HG03575 (cell line): ENCODE measurements around the gene MAP3K2.

Experiments
- ATAC-seq: cut with Tn5 transposase; IDR thresholded peaks from one replicate; pipeline ENCODE4 v1.9.1; 2021; ENCODE audit not compliant: unreplicated experiment, insufficient number of reproducible peaks, low FRiP score; ENCODE audit errors: extremely low read depth

Gene MAP3K2, protein sequence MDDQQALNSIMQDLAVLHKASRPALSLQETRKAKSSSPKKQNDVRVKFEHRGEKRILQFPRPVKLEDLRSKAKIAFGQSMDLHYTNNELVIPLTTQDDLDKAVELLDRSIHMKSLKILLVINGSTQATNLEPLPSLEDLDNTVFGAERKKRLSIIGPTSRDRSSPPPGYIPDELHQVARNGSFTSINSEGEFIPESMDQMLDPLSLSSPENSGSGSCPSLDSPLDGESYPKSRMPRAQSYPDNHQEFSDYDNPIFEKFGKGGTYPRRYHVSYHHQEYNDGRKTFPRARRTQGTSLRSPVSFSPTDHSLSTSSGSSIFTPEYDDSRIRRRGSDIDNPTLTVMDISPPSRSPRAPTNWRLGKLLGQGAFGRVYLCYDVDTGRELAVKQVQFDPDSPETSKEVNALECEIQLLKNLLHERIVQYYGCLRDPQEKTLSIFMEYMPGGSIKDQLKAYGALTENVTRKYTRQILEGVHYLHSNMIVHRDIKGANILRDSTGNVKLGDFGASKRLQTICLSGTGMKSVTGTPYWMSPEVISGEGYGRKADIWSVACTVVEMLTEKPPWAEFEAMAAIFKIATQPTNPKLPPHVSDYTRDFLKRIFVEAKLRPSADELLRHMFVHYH

GRCh38 chr2:127387655-127388422, at the start of gene MAP3K2:
MAP3K2 (minus strand) TSS chr2:127387975; CDS start chr2:127343129, 44,846 bp downstream.
- peak; percentile 26 for ATAC-seq

DNA sequence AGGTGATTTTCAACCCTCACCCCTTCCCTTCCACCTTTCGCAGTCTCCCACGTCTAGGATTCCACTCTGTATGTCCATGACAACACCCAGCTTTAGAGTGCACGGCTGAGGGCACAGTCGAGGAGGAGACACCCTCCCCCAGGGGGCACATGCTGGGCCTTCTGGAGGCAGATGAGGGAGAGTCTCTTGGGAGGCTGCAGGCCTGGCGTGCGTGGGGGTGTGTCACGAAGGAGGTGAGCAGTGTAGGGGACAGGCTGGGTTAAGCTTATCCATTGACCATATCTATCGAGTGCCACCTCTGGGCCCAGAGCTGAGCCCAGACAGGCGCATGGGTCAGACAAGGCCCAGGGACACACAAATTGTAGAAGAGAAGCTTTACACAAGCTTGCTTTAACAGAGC, 49.3 kb upstream of the MAP3K2 start:
- no peak for ATAC-seq

- no peak for ATAC-seq
These were observed 46.7 kb upstream of the MAP3K2 start for GRCh38 chr2:127434515-127434914.

DNA sequence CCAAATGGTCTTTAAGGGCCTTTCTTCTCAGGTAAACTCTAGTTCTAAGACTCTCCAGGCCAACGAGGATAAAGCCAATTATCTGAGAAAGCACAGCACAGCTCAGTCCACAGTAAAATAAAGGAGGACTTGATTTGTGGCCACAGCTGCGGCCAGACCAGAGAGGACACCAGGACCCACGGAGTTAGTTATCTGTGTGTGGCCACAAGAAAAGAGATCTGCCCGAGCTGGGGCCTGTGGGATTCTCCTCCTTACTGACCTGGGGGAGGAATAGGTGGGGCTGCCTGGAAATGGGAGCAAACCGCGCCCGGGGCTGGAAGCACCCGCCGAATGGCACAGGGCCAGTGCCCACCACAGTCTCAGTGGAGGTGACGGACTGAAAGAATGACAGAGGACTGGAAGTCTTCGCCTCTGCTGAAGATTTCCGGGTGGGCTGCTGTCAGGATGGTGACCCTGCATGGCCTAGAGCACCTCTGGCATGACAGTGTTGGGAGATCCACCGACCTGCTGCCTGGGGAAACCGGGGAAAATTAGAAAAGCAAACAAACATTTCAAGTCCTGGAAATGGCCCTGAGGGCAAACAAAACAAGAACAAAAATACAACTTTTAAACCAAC, 43.7 kb upstream of the MAP3K2 start:
- ATAC-seq: no peak

- ATAC-seq: no peak
These were observed 42.2 kb upstream of the MAP3K2 start for GRCh38 chr2:127429844-127430425.

- ATAC-seq: no peak
These were observed 41.5 kb upstream of the MAP3K2 start for GRCh38 chr2:127429291-127429690.

DNA sequence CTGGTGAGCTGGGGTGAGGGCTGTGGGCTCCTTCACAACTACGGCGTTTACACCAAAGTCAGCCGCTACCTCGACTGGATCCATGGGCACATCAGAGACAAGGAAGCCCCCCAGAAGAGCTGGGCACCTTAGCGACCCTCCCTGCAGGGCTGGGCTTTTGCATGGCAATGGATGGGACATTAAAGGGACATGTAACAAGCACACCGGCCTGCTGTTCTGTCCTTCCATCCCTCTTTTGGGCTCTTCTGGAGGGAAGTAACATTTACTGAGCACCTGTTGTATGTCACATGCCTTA, 41.0 kb upstream of the MAP3K2 start:
- ATAC-seq: no peak

GRCh38 chr2:127428057-127428814, 40.5 kb upstream of the MAP3K2 start:
- ATAC-seq: no peak

DNA sequence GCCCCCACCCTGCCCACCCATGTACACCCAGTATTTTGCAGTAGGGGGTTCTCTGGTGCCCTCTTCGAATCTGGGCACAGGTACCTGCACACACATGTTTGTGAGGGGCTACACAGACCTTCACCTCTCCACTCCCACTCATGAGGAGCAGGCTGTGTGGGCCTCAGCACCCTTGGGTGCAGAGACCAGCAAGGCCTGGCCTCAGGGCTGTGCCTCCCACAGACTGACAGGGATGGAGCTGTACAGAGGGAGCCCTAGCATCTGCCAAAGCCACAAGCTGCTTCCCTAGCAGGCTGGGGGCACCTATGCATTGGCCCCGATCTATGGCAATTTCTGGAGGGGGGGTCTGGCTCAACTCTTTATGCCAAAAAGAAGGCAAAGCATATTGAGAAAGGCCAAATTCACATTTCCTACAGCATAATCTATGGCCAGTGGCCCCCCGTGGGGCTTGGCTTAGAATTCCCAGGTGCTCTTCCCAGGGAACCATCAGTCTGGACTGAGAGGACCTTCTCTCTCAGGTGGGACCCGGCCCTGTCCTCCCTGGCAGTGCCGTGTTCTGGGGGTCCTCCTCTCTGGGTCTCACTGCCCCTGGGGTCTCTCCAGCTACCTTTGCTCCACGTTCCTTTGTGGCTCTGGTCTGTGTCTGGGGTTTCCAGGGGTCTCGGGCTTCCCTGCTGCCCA, 39.7 kb upstream of the MAP3K2 start:
- no peak for ATAC-seq

GRCh38 chr2:127426501-127427354, 39.0 kb upstream of the MAP3K2 start:
- ATAC-seq: no peak

GRCh38 chr2:127425540-127426490, 38.0 kb upstream of the MAP3K2 start:
- no peak for ATAC-seq

DNA sequence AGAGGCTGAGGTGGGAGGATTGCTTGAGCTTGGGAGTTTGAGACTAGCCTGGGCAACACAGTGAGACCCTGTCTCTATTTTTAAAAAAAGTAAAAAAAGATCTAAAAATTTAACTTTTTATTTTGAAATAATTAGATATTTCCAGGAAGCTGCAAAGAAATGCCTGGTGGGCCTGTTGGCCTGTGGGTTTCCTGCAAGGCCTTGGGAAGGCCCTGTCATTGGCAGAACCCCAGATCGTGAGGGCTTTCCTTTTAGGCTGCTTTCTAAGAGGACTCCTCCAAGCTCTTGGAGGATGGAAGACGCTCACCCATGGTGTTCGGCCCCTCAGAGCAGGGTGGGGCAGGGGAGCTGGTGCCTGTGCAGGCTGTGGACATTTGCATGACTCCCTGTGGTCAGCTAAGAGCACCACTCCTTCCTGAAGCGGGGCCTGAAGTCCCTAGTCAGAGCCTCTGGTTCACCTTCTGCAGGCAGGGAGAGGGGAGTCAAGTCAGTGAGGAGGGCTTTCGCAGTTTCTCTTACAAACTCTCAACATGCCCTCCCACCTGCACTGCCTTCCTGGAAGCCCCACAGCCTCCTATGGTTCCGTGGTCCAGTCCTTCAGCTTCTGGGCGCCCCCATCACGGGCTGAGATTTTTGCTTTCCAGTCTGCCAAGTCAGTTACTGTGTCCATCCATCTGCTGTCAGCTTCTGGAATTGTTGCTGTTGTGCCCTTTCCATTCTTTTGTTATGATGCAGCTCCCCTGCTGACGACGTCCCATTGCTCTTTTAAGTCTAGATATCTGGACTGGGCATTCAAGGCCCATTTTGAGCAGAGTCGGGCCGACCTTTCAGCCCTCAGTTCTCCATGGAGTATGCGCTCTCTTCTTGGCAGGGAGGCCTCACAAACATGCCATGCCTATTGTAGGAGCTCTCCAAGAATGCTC, 37.1 kb upstream of the MAP3K2 start:
- no peak for ATAC-seq

- ATAC-seq: no peak
These were observed 36.1 kb upstream of the MAP3K2 start for GRCh38 chr2:127423880-127424279.

GRCh38 chr2:127423478-127423843, 35.7 kb upstream of the MAP3K2 start:
- no peak for ATAC-seq
